Esophagus muscularis mucosa (tissue), 3 donors: ENCODE measurements around the gene DEDD.

Experiments
- POLR2A ChIP-seq: fragments of 450-650 bp; IDR thresholded peaks from one replicate; pipeline ENCODE4 v1.6.1; 2017; ENCODE audit warnings: antibody characterized with exemption, moderate library complexity, mild to moderate bottlenecking, low read depth
- POLR2AphosphoS5 ChIP-seq, 2 donors: sonication (generic); formaldehyde crosslinking; IDR thresholded peaks; one replicate each; pipeline ENCODE4 v1.6.1; 2017; ENCODE audit warnings: antibody characterized with exemption in 2 of 2
- TF ChIP-seq, protein P1 (sequence below), 3 experiments: fragments of 200-600 bp in 2 of 3; fragments of 450-650 bp in 1 of 3; sonication (generic) in 2 of 3; IDR thresholded peaks; one replicate each; pipeline ENCODE4 v1.5.1; 2017 to 2019; ENCODE audit warnings: antibody characterized with exemption in 3 of 3, mild to moderate bottlenecking in 2 of 3, moderate library complexity in 1 of 3

DNA sequence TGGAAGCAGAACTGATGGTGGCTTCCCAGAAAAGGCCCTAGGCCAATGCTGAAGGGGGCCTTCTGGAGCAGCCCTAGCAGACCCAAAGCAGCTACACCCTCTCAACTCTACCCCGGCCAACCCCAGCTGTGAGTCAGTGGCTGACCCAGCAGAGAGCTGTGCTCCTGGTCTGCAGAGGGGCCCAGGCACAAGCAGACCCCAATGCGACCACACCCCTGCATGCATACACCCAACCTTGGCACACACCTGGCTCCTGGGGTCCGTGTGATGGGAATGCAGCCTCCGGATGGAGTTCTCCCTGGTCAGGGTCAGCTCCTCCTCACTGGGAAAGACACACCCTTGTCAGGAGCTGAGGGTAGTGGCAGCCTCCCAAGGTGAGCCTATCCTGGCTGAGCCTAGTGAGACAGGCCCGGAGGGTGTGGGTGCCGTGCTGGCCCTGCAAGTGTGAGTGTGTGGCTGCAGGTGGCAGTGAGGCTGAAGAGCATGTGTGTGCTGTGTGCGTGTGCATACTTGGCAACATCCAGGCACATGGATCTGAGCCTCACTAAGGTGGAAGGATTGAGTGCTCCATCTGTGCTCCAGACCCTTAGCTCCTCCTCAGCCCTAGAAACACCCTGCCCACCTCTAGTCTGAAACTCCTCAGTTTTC lies 58.9 kb downstream of the DEDD start:
- TF ChIP-seq POLR2AphosphoS5 (IDR thresholded peaks at IDR 0.05), result no peak
- TF ChIP-seq POLR2A, result no peak
- TF ChIP-seq, protein P1, sequence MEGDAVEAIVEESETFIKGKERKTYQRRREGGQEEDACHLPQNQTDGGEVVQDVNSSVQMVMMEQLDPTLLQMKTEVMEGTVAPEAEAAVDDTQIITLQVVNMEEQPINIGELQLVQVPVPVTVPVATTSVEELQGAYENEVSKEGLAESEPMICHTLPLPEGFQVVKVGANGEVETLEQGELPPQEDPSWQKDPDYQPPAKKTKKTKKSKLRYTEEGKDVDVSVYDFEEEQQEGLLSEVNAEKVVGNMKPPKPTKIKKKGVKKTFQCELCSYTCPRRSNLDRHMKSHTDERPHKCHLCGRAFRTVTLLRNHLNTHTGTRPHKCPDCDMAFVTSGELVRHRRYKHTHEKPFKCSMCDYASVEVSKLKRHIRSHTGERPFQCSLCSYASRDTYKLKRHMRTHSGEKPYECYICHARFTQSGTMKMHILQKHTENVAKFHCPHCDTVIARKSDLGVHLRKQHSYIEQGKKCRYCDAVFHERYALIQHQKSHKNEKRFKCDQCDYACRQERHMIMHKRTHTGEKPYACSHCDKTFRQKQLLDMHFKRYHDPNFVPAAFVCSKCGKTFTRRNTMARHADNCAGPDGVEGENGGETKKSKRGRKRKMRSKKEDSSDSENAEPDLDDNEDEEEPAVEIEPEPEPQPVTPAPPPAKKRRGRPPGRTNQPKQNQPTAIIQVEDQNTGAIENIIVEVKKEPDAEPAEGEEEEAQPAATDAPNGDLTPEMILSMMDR (IDR thresholded peaks at IDR 0.05), result no peak
